HEK293 (cell line): ENCODE data around the gene FNDC3A.

Experiments used
- CTCF ChIA-PET: fragments of 350-600 bp; formaldehyde crosslinking; extraction: SDS; loops from one replicate; lab custom pipeline; 2021; ENCODE audit warnings: antibody characterized with exemption; lab: Yijun Ruan, JAX
- POLR2A ChIA-PET: fragments of 300-600 bp; formaldehyde crosslinking; extraction: SDS; loops from one replicate; lab custom pipeline; 2020; ENCODE audit warnings: antibody characterized with exemption, inconsistent platforms; lab: Yijun Ruan, JAX
- H3K27ac ChIP-seq: fragments of 200-500 bp; sonication (Bioruptor generic); 2 replicates; pipeline ENCODE4 v1.5.1; 2014; ENCODE audit warnings: low read depth, low read length, control low read depth, inconsistent platforms; ENCODE audit errors: extremely low read depth
- H3K36me3 ChIP-seq, 2 experiments: fragments of 200-500 bp in 1 of 2; sonication (Bioruptor generic) in 1 of 2; 1 replicate in 1 of 2; 2 replicates in 1 of 2; pipeline ENCODE4 v1.5.1; 2014 to 2017; ENCODE audit warnings: inconsistent platforms in 2 of 2, low read length in 2 of 2; ENCODE audit not compliant: control insufficient read depth in 2 of 2, insufficient read depth in 1 of 2
- H3K4me1 ChIP-seq: fragments of 200-500 bp; sonication (Bioruptor generic); 2 replicates; pipeline ENCODE4 v1.5.1; 2014; ENCODE audit warnings: mild to moderate bottlenecking, low read length, inconsistent platforms; ENCODE audit not compliant: control insufficient read depth, insufficient read depth
- H3K4me3 ChIP-seq: 2 replicates; pipeline ENCODE4 v1.5.1; 2011; ENCODE audit warnings: low read depth, mild to moderate bottlenecking, control low read depth, low read length, moderate library complexity
- H3K9me3 ChIP-seq: fragments of 200-500 bp; sonication (Bioruptor generic); 2 replicates; pipeline ENCODE4 v1.5.1; 2014; ENCODE audit warnings: low read depth, low read length, inconsistent platforms; ENCODE audit not compliant: control insufficient read depth, insufficient read depth
- ATF2 ChIP-seq: fragments of 450-650 bp; formaldehyde crosslinking; IDR thresholded peaks from 2 replicates; pipeline ENCODE4 v1.5.1; 2016; ENCODE audit warnings: missing biosample characterization, missing genetic modification characterization, low read depth
- HOXD13 ChIP-seq: sonication (generic); formaldehyde crosslinking; IDR thresholded peaks from 2 replicates; pipeline ENCODE4 v1.8.0; 2022; ENCODE audit warnings: missing genetic modification reagents, borderline replicate concordance
- PRDM1 ChIP-seq: fragments of 450-650 bp; formaldehyde crosslinking; IDR thresholded peaks from 2 replicates; pipeline ENCODE4; 2016; ENCODE audit warnings: missing biosample characterization, missing genetic modification characterization
- ZFHX2 ChIP-seq: fragments of 450-650 bp; formaldehyde crosslinking; conservative IDR thresholded peaks from 2 replicates; pipeline ENCODE4 v1.5.1; 2016; ENCODE audit warnings: missing biosample characterization, missing genetic modification characterization
- ZNF112 ChIP-seq: fragments of 450-650 bp; formaldehyde crosslinking; IDR thresholded peaks from 2 replicates; pipeline ENCODE4 v1.5.0; 2017; ENCODE audit warnings: missing biosample characterization, missing genetic modification characterization
- ZNF19 ChIP-seq: fragments of 450-650 bp; formaldehyde crosslinking; IDR thresholded peaks from 2 replicates; pipeline ENCODE4; 2016; ENCODE audit warnings: missing biosample characterization, missing genetic modification characterization, low read depth
- ZNF280D ChIP-seq: fragments of 450-650 bp; formaldehyde crosslinking; IDR thresholded peaks from 2 replicates; pipeline ENCODE4 v1.5.1; 2016; ENCODE audit warnings: missing biosample characterization, missing genetic modification characterization
- ZNF529 ChIP-seq: fragments of 450-650 bp; formaldehyde crosslinking; IDR thresholded peaks from 2 replicates; pipeline ENCODE4 v1.5.1; 2017; ENCODE audit warnings: missing genetic modification characterization, missing biosample characterization; ENCODE audit not compliant: insufficient replicate concordance
- ZNF596 ChIP-seq: fragments of 450-650 bp; IDR thresholded peaks from 2 replicates; pipeline ENCODE4 v1.5.0; 2018; ENCODE audit warnings: missing biosample characterization, mild to moderate bottlenecking, missing genetic modification characterization, moderate library complexity
- ZNF610 ChIP-seq: fragments of 450-650 bp; formaldehyde crosslinking; IDR thresholded peaks from 2 replicates; pipeline ENCODE4 v1.5.1; 2016; ENCODE audit warnings: missing biosample characterization, missing genetic modification characterization, borderline replicate concordance
- ZNF629 ChIP-seq: fragments of 450-650 bp; formaldehyde crosslinking; IDR thresholded peaks from 2 replicates; pipeline ENCODE4 v1.5.1; 2017; ENCODE audit warnings: missing biosample characterization, missing genetic modification characterization
- ZNF768 ChIP-seq: fragments of 450-650 bp; formaldehyde crosslinking; IDR thresholded peaks from 2 replicates; pipeline ENCODE4 v1.5.1; 2018; ENCODE audit warnings: missing biosample characterization, mild to moderate bottlenecking, missing genetic modification characterization
- ZNF776 ChIP-seq: fragments of 450-650 bp; formaldehyde crosslinking; IDR thresholded peaks from 2 replicates; pipeline ENCODE4 v1.5.0; 2017; ENCODE audit warnings: missing biosample characterization, missing genetic modification characterization, borderline replicate concordance
- ZSCAN4 ChIP-seq: fragments of 450-650 bp; formaldehyde crosslinking; IDR thresholded peaks from 2 replicates; pipeline ENCODE4 v1.5.1; 2017; ENCODE audit warnings: missing biosample characterization, missing genetic modification characterization
- ZXDB ChIP-seq: fragments of 450-650 bp; formaldehyde crosslinking; IDR thresholded peaks from 2 replicates; pipeline ENCODE4 v1.5.1; 2016; ENCODE audit warnings: missing biosample characterization, missing genetic modification characterization
- TF ChIP-seq, protein P1 (sequence below): fragments of 450-650 bp; formaldehyde crosslinking; IDR thresholded peaks from 2 replicates; pipeline ENCODE4 v1.5.1; 2016; ENCODE audit warnings: missing biosample characterization, missing genetic modification characterization, borderline replicate concordance

FNDC3A gene

GRCh38 chr13:48950501-48950875 lies 25.2 kb upstream of the FNDC3A start:
- Histone ChIP-seq H3K36me3 (no peaks in the 10 kb centered on the region), H3K4me3 (no peak overlapping the region), H3K27ac (no peak overlapping the region), H3K9me3 (no peaks in the 10 kb centered on the region), H3K4me1 (peaks cover 5% of the 10 kb centered on the region; the same call in 1 of the 2 replicates)
- ChIA-PET POLR2A (no interaction called here), CTCF (no interaction called here)
- TF ChIP-seq PRDM1 (tag by site-specific recombination), result peak; percentile 75; the same call in 1 of the 2 replicates
- TF ChIP-seq, protein P1, sequence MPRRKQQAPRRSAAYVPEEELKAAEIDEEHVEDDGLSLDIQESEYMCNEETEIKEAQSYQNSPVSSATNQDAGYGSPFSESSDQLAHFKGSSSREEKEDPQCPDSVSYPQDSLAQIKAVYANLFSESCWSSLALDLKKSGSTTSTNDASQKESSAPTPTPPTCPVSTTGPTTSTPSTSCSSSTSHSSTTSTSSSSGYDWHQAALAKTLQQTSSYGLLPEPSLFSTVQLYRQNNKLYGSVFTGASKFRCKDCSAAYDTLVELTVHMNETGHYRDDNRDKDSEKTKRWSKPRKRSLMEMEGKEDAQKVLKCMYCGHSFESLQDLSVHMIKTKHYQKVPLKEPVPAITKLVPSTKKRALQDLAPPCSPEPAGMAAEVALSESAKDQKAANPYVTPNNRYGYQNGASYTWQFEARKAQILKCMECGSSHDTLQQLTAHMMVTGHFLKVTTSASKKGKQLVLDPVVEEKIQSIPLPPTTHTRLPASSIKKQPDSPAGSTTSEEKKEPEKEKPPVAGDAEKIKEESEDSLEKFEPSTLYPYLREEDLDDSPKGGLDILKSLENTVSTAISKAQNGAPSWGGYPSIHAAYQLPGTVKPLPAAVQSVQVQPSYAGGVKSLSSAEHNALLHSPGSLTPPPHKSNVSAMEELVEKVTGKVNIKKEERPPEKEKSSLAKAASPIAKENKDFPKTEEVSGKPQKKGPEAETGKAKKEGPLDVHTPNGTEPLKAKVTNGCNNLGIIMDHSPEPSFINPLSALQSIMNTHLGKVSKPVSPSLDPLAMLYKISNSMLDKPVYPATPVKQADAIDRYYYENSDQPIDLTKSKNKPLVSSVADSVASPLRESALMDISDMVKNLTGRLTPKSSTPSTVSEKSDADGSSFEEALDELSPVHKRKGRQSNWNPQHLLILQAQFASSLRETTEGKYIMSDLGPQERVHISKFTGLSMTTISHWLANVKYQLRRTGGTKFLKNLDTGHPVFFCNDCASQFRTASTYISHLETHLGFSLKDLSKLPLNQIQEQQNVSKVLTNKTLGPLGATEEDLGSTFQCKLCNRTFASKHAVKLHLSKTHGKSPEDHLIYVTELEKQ, result no peak
- no peak for TF ChIP-seq ZNF776 (tag by site-specific recombination)
- TF ChIP-seq ATF2 (tag by site-specific recombination), result no peak
- no peak for TF ChIP-seq ZNF280D
- no peak for TF ChIP-seq ZFHX2 (tag by site-specific recombination)
- no peak for TF ChIP-seq ZXDB (tag by site-specific recombination)

- Histone ChIP-seq H3K4me1 (peaks cover 5% of the 10 kb centered on the region; the same call in 1 of the 2 replicates), H3K4me3 (no peak overlapping the region), H3K9me3 (no peaks in the 10 kb centered on the region), H3K36me3 (no peaks in the 10 kb centered on the region), H3K27ac (no peak overlapping the region)
- ChIA-PET POLR2A (no interaction called here), CTCF (no interaction called here)
- TF ChIP-seq ZNF19 (tag by site-specific recombination) (no peak), HOXD13 (CRISPR knock-in tag) (no peak), ZXDB (tag by site-specific recombination) (no peak), ZNF112 (tag by site-specific recombination) (no peak), ZNF529 (tag by site-specific recombination) (no peak), ZNF768 (no peak), ZNF629 (no peak), ZSCAN4 (no peak), ZNF596 (no peak), ZNF610 (no peak), ATF2 (tag by site-specific recombination) (no peak)
These were observed 21.6 kb upstream of the FNDC3A start for GRCh38 chr13:48954081-48954480.
